Activated T-helper 17 cell treated with anti-CD3 and anti-CD28 coated beads, Interleukin-2, amount 50 U/mL, for 72 hours (primary cell): Measurements from ENCODE around the gene AAK1. TPM values are rescaled to one million over a fixed set of nuclear protein-coding genes. Genes with fewer than 3 reads are reported as not detected.

Experiments
- total RNA-seq, 2 donors: library from RNA; stranded (reverse); gene quantifications; one replicate each; pipeline ENCODE4 v1.2.3, GENCODE V29; 2022

Gene AAK1
- total RNA-seq, 2 donors from 2014 or later, result 94.3 to 203 TPM

Other genes with a start within 250 kb of the AAK1 start
- 10 to 100 TPM; 15.4 to 32.3 TPM for gene NFU1, start 206.3 kb downstream of the AAK1 start, total RNA-seq
- 10 to 100 TPM; 31.5 to 33.0 TPM for gene ANXA4, start 98.4 kb upstream of the AAK1 start, total RNA-seq
- gene GMCL1, start 185.9 kb upstream of the AAK1 start, total RNA-seq, result 10 to 100 TPM; 20.8 to 24.1 TPM